Measurements from ENCODE around the gene KDM4C. TPM values are rescaled to one million over a fixed set of nuclear protein-coding genes. Genes with fewer than 3 reads are reported as not detected.
"Not testable (repeated sequence)": the region's sequence is repeated elsewhere in the genome, so short reads cannot be mapped to it uniquely, and the experiment has no call there.

KDM4C gene
- total RNA-seq, 1 donor from 2014 or later: 39.8 TPM

GRCh38 chr9:6735422-6735821 is 22.4 kb upstream of the KDM4C start:
- Histone ChIP-seq H3K27ac (no peak overlapping the region), H3K9me3 (no peaks in the 10 kb centered on the region), H3K4me1 (no peaks in the 10 kb centered on the region), H3K4me3 (no peak overlapping the region), H3K27me3 (ENCODE audit: low read depth) (no peaks in the 10 kb centered on the region), H3K36me3 (no peaks in the 10 kb centered on the region)
- no peak for DNase-seq
- no peak for TF ChIP-seq CTCF (IDR thresholded peaks at IDR 0.05)
- intact Hi-C loops (cut with DNase I): no loop called here
- no peak for ATAC-seq

- peaks cover 2% of the 10 kb centered on the region for H3K27me3 ChIP-seq (ENCODE audit: low read depth)
- DNase-seq (no peak), ATAC-seq (no peak)
- H3K36me3 ChIP-seq: no peaks in the 10 kb centered on the region
- no peak overlapping the region for H3K4me3 ChIP-seq
- H3K27ac ChIP-seq: no peak overlapping the region
- H3K9me3 ChIP-seq: no peaks in the 10 kb centered on the region
- intact Hi-C loops (cut with DNase I): no loop called here
- H3K4me1 ChIP-seq: no peaks in the 10 kb centered on the region
- peak; percentile 18 for TF ChIP-seq CTCF (IDR thresholded peaks at IDR 0.05)
Observed at GRCh38 chr9:6739218-6739617, 18.6 kb upstream of the KDM4C start.

- H3K4me3 ChIP-seq; H3K27ac ChIP-seq; H3K4me1 ChIP-seq; H3K27me3 ChIP-seq (ENCODE audit: low read depth); ATAC-seq; H3K9me3 ChIP-seq; H3K36me3 ChIP-seq; intact Hi-C loops (cut with DNase I); DNase-seq: not testable (repeated sequence)
Observed at GRCh38 chr9:6748861-6749260, 8.9 kb upstream of the KDM4C start.

- H3K9me3 ChIP-seq; H3K27me3 ChIP-seq (ENCODE audit: low read depth); H3K27ac ChIP-seq; ATAC-seq; DNase-seq; intact Hi-C loops (cut with DNase I); H3K4me3 ChIP-seq; H3K36me3 ChIP-seq: not testable (repeated sequence)
- peaks cover 12% of the 10 kb centered on the region for H3K4me1 ChIP-seq
Observed at GRCh38 chr9:6754861-6755260, 2.9 kb upstream of the KDM4C start.

- intact Hi-C loops (cut with DNase I): no loop called here
- H3K4me1 ChIP-seq: peaks cover 16% of the 10 kb centered on the region
- H3K36me3 ChIP-seq: no peaks in the 10 kb centered on the region
- peak overlapping the region; percentile 96 for H3K4me3 ChIP-seq
- ATAC-seq (peak; percentile 71 to 75), DNase-seq (no peak)
- H3K9me3 ChIP-seq: no peaks in the 10 kb centered on the region
- no peaks in the 10 kb centered on the region for H3K27me3 ChIP-seq (ENCODE audit: low read depth)
- no peak for TF ChIP-seq CTCF (IDR thresholded peaks at IDR 0.05)
- H3K27ac ChIP-seq: peak overlapping the region; percentile 97
Observed at GRCh38 chr9:6757132-6757455, 679 bp upstream of the KDM4C start.

GRCh38 chr9:6758248-6758497 is 400 bp downstream of the KDM4C start:
- H3K9me3 ChIP-seq: no peaks in the 10 kb centered on the region
- H3K4me1 ChIP-seq: peaks cover 16% of the 10 kb centered on the region
- DNase-seq: no peak
- H3K4me3 ChIP-seq: peak overlapping the region; percentile 96
- intact Hi-C loops (cut with DNase I): no loop called here
- ATAC-seq: peak; percentile 62 to 68
- H3K27me3 ChIP-seq (ENCODE audit: low read depth): no peaks in the 10 kb centered on the region
- no peak for TF ChIP-seq CTCF (IDR thresholded peaks at IDR 0.05)
- H3K36me3 ChIP-seq: no peaks in the 10 kb centered on the region
- peak overlapping the region; percentile 97 for H3K27ac ChIP-seq

GRCh38 chr9:6758498-6759184 is 868 bp downstream of the KDM4C start:
- H3K9me3 ChIP-seq: no peaks in the 10 kb centered on the region
- intact Hi-C loops (cut with DNase I): no loop called here
- H3K4me3 ChIP-seq: peak overlapping the region; percentile 96
- no peaks in the 10 kb centered on the region for H3K27me3 ChIP-seq (ENCODE audit: low read depth)
- no peaks in the 10 kb centered on the region for H3K36me3 ChIP-seq
- ATAC-seq (peak; percentile 54 to 59), DNase-seq (peak; percentile 69)
- peak overlapping the region; percentile 97 for H3K27ac ChIP-seq
- no peak for TF ChIP-seq CTCF (IDR thresholded peaks at IDR 0.05)
- peaks cover 16% of the 10 kb centered on the region for H3K4me1 ChIP-seq
